Panc1 (cell line): Measurements from ENCODE around the gene HYAL3. TPM values are rescaled to one million over a fixed set of nuclear protein-coding genes. Genes with fewer than 3 reads are reported as not detected.
A peak's percentile ranks its signal among the peaks of the same experiment; 100 is the strongest.

Source experiments
- ATAC-seq: fragments of 200-7000 bp; cut with Tn5 transposase; 2 replicates; pipeline ENCODE4 v1.9.1; 2020; ENCODE audit warnings: mild to moderate bottlenecking, moderate library complexity
- BruUV-seq: library from RNA; stranded (reverse); fragments of 400-500 nt; replicated peaks from 2 replicates; lab custom pipeline; 2021; lab: Mats Ljungman, UMichigan
- CTCF ChIA-PET: fragments of 300-600 bp; sonication (Branson Sonifier 250); formaldehyde crosslinking; loops from one replicate; lab custom pipeline; 2022; ENCODE audit warnings: antibody characterized with exemption; lab: Charles Lee
- POLR2A ChIA-PET: fragments of 300-600 bp; sonication (Branson Sonifier 250); formaldehyde crosslinking; loops from one replicate; lab custom pipeline; 2022; ENCODE audit warnings: antibody characterized with exemption; lab: Charles Lee
- DNase-seq: peaks from one replicate; pipeline ENCODE4 v3.0.0-alpha.2; 2010; ENCODE audit warnings: low read depth, low spot score
- H3K27ac ChIP-seq: 2 replicates; pipeline ENCODE4 v1.5.1; 2011; ENCODE audit warnings: mild to moderate bottlenecking, low read length, inconsistent platforms
- H3K27me3 ChIP-seq: fragments of 200-500 bp; sonication (Bioruptor generic); 2 replicates; pipeline ENCODE4 v1.6.0; 2014; ENCODE audit warnings: low read length, inconsistent platforms; ENCODE audit not compliant: control insufficient read depth, insufficient read depth
- H3K36me3 ChIP-seq: fragments of 200-500 bp; sonication (Bioruptor generic); 2 replicates; pipeline ENCODE4 v1.5.1; 2014; ENCODE audit warnings: inconsistent platforms, mild to moderate bottlenecking, low read length, moderate library complexity; ENCODE audit not compliant: control insufficient read depth, insufficient read depth
- H3K4me1 ChIP-seq: 2 replicates; pipeline ENCODE4 v1.5.1; 2011; ENCODE audit warnings: inconsistent platforms, mild to moderate bottlenecking, low read length, moderate library complexity; ENCODE audit not compliant: control insufficient read depth, insufficient read depth
- H3K4me3 ChIP-seq, 2 experiments: 2 replicates each; pipeline ENCODE4 v1.5.1; 2011 to 2012; ENCODE audit warnings: low read depth in 2 of 2, low read length in 2 of 2, mild to moderate bottlenecking in 2 of 2, inconsistent platforms in 1 of 2, moderate library complexity in 1 of 2
- H3K9me3 ChIP-seq: fragments of 200-500 bp; sonication (Bioruptor generic); 2 replicates; pipeline ENCODE4 v1.5.1; 2014; ENCODE audit warnings: low read depth, mild to moderate bottlenecking, inconsistent platforms, low read length, moderate library complexity; ENCODE audit not compliant: control insufficient read depth, insufficient read depth
- CTCF ChIP-seq: fragments of 450-650 bp; IDR thresholded peaks from 2 replicates; pipeline ENCODE4 v1.5.1; 2017; ENCODE audit warnings: mild to moderate bottlenecking
- POLR2AphosphoS5 ChIP-seq: IDR thresholded peaks from 2 replicates; pipeline ENCODE4 v1.6.1; 2012; ENCODE audit warnings: mild to moderate bottlenecking, low read depth, low read length, moderate library complexity
- REST ChIP-seq, 2 experiments: IDR thresholded peaks; 2 replicates each; pipeline ENCODE4 v1.6.1; 2011 to 2012; ENCODE audit warnings: low read depth in 2 of 2, control low read depth in 1 of 2, low read length in 1 of 2, mild to moderate bottlenecking in 1 of 2, moderate library complexity in 1 of 2; ENCODE audit not compliant: insufficient read depth in 1 of 2
- SIN3A ChIP-seq: IDR thresholded peaks from 2 replicates; pipeline ENCODE4 v1.6.1; 2012; ENCODE audit warnings: low read depth, mild to moderate bottlenecking, low read length, moderate library complexity, borderline replicate concordance; ENCODE audit not compliant: insufficient read depth
- TCF7L2 ChIP-seq: IDR thresholded peaks from 2 replicates; pipeline ENCODE4 v1.6.1; 2011; ENCODE audit warnings: mild to moderate bottlenecking, low read depth, low read length, inconsistent platforms
- in situ Hi-C: cut with HindIII; loops from 2 replicates; pipeline ENCODE4 v1.10.0; 2016; ENCODE audit warnings: low sequenced_read_pairs, low pct_unique_long_range_greater_than_20kb
- intact Hi-C: fragments of 100-400 bp; cut with micrococcal nuclease; formaldehyde crosslinking; loops from one replicate; pipeline ENCODE4 v1.10.0; 2022; ENCODE audit not compliant: unreplicated experiment
- total RNA-seq: library from RNA; stranded (reverse); gene quantifications from one replicate; pipeline ENCODE4 v1.2.1, GENCODE V29; 2021; ENCODE audit not compliant: unreplicated experiment

The HYAL3 gene
- total RNA-seq, 1 experiment from 2014 or later = 3.9 TPM

- DNase-seq = no peak
- H3K27me3 ChIP-seq = no peaks in the 10 kb centered on the region
- no peak for TF ChIP-seq CTCF
- TF ChIP-seq REST (IDR thresholded peaks at IDR 0.05; ENCODE audit: insufficient read depth in 1 of 2, low read depth in 2 of 2, low read length in 1 of 2) = no peak
- TF ChIP-seq TCF7L2 = no peak
- no peak for TF ChIP-seq SIN3A
- no peak for TF ChIP-seq POLR2AphosphoS5
- no peaks in the 10 kb centered on the region for H3K9me3 ChIP-seq
- BruUV-seq = no TSS peak
- H3K4me1 ChIP-seq = peaks cover 13% of the 10 kb centered on the region; the same call in 1 of the 2 replicates
- H3K4me3 ChIP-seq = peak overlapping the region in 1 of 2 experiments; percentile 24; a peak in 1 of 4 replicates
- ChIA-PET CTCF (no interaction called here), POLR2A (interaction anchor here (0.7 kb wide), 1 partner anchor 206 kb away, joined by 4 read pairs; no protein-coding TSS in a partner anchor)
- peaks cover 15% of the 10 kb centered on the region for H3K36me3 ChIP-seq
- no peak for ATAC-seq
- in situ Hi-C loops = no loop called here
- intact Hi-C loops = no loop called here
- H3K27ac ChIP-seq = no peak overlapping the region
These were observed 35.3 kb upstream of the HYAL3 start for GRCh38 chr3:50334339-50335075.

DNA sequence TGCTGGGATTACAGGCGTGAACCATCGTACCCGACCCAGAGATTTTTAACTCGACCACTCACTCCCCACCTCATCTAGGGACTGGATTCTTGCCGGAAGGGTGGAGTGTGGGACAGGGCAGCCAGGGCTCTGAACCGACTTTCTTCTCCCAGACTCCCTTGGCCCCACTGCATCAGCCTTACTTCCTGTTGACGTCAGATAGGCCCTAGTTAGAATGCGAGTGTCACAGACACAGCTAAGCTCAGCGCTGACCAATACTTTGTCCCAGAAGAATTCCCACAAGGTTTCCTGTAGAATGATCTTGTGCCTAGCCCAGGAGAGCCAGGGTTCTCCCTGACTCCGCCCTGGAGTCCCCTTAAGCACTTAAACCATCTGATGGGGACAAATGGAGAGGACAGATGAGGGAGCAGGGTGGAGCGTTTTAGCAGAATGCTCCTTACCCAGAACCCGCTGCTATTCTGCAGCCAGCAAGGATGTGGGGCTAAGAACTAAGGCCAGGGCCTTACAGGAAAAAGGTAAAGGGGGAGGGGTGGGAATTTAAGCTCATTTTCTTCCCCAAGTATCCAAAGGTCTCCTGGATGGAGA lies 34.6 kb upstream of the HYAL3 start:
- Histone ChIP-seq H3K4me1 (peaks cover 13% of the 10 kb centered on the region; the same call in 1 of the 2 replicates), H3K27me3 (no peaks in the 10 kb centered on the region), H3K9me3 (no peaks in the 10 kb centered on the region), H3K27ac (peak overlapping the region; percentile 8; the same call in 1 of the 2 replicates), H3K36me3 (peaks cover 15% of the 10 kb centered on the region), H3K4me3 (no peak overlapping the region; a peak in 1 of 4 replicates)
- intact Hi-C loops (no loop called here), in situ Hi-C loops (no loop called here)
- DNase-seq (no peak), ATAC-seq (no peak)
- ChIA-PET POLR2A (no interaction called here), CTCF (no interaction called here)
- TF ChIP-seq CTCF (no peak), POLR2AphosphoS5 (no peak), TCF7L2 (no peak), REST (IDR thresholded peaks at IDR 0.05; ENCODE audit: insufficient read depth in 1 of 2, low read depth in 2 of 2, low read length in 1 of 2) (no peak), SIN3A (no peak)
- BruUV-seq = no TSS peak
